ENCODE data around the gene CCL26.
"Not testable (repeated sequence)": the region's sequence is repeated elsewhere in the genome, so short reads cannot be mapped to it uniquely, and the experiment has no call there.

Gene CCL26

DNA sequence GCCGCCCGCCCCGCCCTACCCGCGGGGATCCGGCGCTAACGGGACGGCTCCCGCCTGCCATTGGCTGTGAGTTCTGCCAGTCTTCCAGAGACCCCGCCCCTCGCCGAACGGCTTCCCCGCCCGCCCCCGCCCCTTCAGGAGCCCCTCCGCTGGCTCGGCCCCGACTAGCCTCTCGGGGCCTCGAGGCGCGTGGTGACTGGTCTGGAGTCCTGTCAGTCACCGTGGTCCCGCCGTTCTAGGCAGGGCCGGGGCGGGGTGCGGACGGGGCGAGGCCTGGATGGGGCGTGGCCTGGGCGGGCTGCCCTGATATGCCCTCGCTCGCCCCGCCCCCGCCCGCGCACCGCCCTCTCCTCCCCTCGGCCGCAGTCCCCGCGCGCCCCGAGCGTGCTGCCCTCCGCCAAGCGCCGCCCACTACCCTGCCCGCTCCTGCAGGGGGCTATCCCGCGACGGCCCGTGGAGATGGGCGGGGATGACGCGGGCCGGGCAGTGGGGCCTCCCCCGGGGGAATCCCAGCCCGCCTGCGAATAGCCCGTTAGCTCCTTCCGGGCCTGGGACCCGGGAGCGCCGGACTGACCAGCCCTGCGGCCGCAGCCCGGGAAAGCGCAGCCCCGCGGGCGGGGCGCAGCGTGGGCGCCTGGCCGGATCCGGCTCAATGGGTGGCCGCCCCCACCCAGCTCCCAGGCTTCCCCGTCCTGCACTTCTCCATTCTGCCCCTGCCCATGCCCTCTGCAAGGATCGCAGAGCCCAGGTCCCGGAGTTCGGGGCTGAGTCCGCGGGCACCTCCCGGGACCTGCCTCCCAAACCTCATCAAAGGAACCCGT lies 32.8 kb downstream of the CCL26 start:
- no peak for TF ChIP-seq ZNF274 (IDR thresholded peaks at IDR 0.05; ENCODE audit: low read depth, low read length)

DNA sequence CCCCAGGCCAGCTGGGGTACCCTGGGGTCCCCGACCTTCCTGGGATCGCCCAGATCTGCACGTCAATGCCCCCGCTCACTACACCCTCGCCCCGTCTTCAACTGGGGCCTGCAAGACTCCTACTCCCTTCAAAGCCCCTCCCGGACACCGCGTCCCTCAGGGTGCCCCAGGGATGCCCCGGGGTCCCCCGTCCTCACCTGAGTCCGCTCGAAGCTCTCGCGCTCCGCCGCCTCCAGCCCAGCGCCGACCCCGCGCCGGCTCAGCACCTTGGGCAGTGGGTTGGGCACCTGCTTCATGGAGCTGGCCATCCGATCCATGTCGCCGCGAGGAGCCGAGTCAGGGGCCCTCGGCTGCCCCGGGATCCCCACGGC lies 33.4 kb downstream of the CCL26 start, which contains the start of gene HIP1:
HIP1 (minus strand) TSS at position 338 of the 371 bp plus-strand sequence; CDS start at position 317, 21 bp downstream.
- TF ChIP-seq ZNF274 (IDR thresholded peaks at IDR 0.05; ENCODE audit: low read depth, low read length) = no peak
- H3K4me3 ChIP-seq (ENCODE audit: low read length) = peak within 1 kb of the TSS; percentile 99

More for the DNA sequence above, 32.8 kb downstream of the CCL26 start:
- peak overlapping the region; percentile 99 for H3K4me3 ChIP-seq (ENCODE audit: low read length)

DNA sequence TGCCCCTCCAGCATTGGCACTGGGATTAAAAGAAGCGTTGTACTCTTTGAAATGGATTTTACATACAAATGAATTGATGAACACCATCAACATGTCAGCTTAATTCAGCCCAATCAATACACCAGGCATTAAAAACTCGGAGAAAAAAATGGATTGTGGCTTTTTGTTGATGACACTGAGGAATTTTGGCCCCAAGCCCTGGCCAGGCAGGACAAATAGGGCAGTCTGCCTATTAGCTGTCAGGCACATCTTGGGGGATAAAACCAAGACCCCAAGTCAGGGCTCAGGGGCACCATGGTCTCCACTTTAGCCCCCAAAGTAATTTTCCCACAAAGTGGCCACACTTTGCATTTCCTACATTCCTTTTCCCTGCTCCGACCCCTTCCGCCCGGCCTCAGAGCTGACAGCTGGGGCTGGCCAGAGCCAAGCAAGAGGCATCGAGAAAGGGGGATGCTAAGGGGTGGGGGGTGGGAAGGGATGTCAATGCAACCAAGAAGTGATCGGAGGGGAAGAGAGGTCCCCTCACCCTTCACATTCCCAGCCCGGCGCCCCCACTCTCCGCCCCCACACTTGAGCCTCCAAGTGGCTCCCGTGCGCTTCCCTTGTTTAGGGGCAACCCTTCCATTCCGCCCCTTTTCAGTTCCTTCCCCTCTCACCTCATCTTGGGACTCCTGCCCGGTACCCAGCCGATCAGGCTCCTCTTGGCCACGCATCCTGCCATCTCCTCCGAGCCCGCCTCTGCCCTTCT lies 34.0 kb downstream of the CCL26 start:
- TF ChIP-seq ZNF274 (IDR thresholded peaks at IDR 0.05; ENCODE audit: low read depth, low read length) = no peak
- H3K4me3 ChIP-seq (ENCODE audit: low read length) = peak overlapping the region; percentile 99

DNA sequence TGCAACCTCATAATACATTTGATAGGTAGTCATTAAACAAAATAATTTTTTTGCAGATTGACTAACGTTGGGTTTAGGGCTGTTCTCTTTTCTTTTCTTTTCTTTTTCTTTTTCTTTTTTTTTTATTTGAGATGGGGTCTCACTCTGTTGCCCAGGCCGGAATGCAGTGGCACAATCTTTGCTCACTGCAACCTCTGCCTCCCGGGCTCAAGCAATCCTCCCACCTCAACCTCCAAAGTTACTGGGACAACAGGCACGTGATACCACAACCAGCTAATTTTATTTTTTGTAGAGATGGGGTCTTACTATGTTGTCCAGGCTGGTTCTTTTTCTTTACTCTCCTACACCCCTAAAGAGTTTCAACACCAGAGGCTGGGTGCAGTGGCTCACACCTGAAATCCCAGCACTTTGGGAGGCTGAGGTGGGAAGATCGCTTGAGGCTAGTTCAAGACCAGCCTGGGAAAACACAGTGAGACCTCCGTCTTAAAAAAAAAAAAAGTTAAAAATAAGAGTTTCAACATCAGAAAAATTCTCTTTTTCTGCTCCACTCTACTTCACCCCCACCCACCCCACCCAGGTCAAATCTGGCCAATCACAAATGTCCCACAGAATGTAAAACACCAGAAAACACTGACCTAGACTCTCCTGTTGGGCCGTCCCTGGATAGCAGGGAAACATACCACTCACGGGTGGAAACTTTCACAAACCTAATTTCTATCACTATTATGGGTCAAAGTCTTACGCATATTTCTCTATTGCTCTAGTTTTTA lies 36.2 kb downstream of the CCL26 start:
- H3K4me3 ChIP-seq (ENCODE audit: low read length) = no peak overlapping the region
- TF ChIP-seq ZNF274 (IDR thresholded peaks at IDR 0.05; ENCODE audit: low read depth, low read length) = no peak

DNA sequence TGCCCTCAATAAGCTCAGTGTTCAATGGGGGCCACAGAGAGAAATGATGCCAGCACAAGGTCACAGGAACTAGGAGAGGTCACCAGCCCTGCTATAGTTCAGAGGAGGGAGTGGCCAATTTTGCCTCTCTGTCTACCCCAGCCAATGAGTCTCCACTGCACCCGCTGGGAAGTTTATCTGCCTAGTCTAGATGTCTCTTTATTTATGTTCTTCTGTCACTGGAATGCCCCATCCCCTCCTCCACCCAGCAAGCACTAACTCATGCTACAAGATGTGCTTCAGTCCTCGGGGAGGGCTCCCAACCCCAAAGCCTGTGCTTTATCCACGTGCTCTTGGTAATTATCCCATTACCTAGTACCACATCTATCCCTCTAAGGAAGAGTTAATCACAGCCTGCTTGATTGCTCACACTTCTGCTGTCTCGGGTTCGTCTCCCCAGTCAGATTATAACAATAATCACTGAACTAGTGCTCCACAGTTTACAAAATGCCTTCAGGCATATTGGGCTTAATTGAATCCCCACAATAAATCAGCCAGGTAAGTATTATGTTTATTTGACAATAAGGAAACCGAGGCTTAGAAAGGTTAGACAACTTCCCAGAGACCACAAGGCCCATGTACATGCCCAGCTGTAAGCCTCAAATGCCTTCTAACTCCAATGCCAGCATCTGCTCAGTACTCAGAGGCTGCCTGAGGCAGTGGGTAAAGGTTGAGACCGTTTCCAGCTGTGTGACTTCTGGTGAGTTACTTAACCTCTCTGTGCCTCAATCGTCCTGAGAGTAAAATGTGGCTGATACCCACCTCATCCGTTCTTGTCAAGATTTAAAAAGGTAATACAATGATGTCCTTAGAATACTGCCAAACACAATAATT lies 37.2 kb downstream of the CCL26 start:
- no peak for TF ChIP-seq ZNF274 (IDR thresholded peaks at IDR 0.05; ENCODE audit: low read depth, low read length)
- H3K4me3 ChIP-seq (ENCODE audit: low read length) = no peak overlapping the region

DNA sequence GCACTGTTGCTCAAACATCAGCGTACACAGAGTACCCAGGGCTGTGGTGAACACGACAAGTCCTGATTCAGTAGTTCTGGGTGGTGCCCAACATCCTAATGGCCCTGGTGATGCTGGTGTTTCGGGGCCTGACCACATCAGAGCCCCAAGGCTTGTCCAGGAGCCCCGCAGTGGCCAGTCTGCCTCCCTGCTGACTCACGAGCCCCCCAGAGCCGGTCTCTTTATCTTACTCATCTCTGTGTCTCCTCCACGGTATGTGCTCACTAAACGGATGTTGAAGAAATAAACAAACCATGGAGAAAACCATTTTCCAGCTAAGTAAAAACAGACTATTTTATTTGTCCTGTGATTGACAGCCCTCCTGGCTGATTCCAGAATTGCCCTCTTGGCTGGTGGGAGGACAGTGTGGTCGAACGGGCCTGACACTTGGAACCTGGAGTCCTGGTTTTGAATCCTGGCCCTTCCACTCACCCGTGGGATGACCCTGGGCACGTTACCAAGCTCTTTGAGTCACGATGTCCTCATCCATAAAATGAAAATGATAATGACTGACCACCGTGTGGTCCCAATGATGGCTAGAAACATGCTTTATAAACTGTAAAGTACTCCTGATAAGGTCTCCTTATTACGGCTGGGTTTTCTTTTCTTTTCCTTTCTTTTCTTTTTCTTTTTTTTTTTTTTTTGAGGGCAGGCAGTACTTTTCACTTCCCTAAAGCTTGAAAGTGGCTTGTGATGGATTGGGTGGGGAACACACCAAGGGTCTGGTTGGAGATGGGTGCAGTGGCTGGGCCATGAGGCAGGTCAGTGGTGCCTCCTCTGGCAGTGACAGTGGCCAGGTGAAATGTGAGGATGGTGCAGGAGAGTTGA lies 39.0 kb downstream of the CCL26 start:
- no peak overlapping the region for H3K4me3 ChIP-seq (ENCODE audit: low read length)
- no peak for TF ChIP-seq ZNF274 (IDR thresholded peaks at IDR 0.05; ENCODE audit: low read depth, low read length)

DNA sequence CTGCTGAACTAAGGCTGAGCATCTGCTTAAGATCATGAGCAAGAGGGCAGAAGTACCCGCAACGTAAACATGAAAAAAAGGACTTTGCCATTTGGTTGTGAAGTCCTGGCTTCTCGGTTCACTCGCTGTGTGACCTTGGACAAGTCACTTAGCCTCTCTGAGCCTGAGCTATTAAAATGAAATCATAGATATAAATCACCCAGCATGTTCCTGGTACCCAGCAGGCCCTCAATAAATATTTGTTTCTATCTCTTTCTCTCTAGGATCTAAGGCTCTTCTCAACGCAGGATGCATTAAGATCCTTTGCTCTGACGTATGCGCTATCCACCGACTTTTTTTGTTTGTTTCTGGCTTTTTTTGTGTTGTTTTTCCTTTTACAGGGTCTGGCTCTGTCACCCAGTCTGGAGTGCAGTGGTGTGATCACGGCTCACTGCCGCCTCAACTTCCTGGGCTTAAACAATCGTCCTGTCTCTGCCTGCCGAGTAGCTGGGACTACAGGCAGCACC lies 39.9 kb downstream of the CCL26 start:
- TF ChIP-seq ZNF274 (IDR thresholded peaks at IDR 0.05; ENCODE audit: low read depth, low read length) = no peak
- no peak overlapping the region for H3K4me3 ChIP-seq (ENCODE audit: low read length)

DNA sequence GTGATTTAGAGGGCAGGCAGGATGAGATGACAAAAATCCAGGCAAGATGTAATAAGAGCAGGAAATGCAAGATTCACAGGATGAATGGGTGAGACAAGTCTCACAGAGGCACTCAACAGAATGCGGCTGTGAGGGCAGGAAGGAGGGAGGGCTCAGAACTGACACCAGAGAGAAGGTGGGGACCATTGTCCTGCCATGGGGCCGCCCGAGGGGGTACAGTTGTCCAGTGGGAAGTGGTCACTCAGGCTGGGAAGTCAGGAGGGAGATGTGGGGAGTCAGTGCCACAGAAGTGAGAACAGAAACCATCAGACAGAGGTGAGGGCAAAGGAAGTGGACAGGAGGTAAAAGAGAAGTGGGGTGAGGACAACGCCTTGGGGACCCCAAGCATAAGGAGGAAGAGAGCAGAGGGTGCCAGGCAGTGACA lies 42.1 kb downstream of the CCL26 start:
- no peak overlapping the region for H3K4me3 ChIP-seq (ENCODE audit: low read length)
- TF ChIP-seq ZNF274 (IDR thresholded peaks at IDR 0.05; ENCODE audit: low read depth, low read length) = no peak

DNA sequence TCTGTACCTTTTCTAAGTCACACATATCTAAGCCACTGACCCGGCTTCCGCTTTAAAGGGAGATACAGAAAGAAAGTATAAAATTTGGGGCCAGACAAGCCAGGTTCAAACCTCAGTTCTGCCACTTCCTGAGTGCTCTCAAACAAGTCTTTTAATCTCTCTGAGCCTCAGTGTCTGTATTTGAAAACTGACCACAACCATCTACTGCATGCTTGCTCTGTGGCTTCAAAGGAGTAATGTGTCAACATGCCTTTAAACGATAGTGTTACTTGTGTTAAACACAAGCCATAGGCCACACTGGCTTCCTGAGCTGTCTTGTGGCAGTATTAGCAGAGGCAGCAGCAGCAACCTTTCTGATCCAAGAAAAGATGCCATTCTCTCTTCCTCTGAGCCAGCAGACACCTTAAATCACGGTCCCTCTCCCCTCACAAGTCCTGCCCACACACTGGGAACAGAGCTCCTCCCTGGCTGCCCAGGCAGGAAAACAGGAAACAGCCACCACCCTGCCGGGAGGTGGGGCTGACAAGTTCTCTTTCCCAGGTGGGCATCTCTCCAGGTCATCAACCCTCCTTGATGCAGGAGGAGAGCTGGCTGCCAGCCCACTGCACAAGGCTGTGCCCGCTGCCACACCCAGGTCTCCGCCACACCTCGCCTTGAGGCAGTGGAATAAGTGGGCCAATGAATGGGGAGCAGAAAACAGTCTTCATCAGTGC lies 44.0 kb downstream of the CCL26 start:
- no peak for TF ChIP-seq ZNF274 (IDR thresholded peaks at IDR 0.05; ENCODE audit: low read depth, low read length)
- no peak overlapping the region for H3K4me3 ChIP-seq (ENCODE audit: low read length)

DNA sequence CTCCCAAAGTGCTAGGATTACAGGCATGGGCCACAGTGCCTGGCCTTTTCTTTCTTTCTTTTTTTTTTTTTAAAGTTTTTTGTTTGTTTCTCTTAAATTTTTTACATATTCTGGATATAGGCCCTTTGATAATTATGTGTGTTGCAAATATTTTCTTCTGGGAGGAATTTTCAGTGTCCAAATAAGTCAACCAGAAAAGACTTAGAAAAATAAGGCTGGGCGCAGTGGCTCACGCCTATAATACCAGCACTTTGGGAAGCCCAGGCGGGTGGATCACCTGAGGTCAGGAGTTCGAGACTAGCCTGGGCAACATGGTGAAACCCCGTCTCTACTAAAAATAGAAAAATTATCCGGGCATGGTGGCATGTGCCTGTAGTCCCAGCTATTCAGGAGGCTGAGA lies 44.7 kb downstream of the CCL26 start:
- H3K4me3 ChIP-seq (ENCODE audit: low read length) = not testable (repeated sequence)

DNA sequence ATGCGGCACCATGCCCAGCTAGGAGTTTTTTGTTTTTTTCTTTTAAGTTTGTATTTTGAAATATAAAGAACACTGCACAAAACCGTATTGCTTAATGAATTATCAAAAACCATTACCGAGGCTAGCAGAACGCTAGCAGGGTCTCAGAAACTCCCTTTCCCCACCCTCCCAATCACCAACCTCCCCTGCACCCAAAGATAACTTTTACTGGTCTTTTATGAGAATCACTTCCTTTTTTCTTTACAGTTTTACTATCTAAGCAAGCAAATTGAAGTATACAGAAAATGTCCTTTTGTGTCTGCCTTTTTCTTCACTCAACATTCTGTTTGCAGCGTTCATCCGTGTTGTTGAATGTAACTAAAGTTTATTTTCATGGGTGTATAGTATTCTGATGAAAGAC lies 46.7 kb downstream of the CCL26 start:
- H3K4me3 ChIP-seq (ENCODE audit: low read length) = no peak overlapping the region
- no peak for TF ChIP-seq ZNF274 (IDR thresholded peaks at IDR 0.05; ENCODE audit: low read depth, low read length)

DNA sequence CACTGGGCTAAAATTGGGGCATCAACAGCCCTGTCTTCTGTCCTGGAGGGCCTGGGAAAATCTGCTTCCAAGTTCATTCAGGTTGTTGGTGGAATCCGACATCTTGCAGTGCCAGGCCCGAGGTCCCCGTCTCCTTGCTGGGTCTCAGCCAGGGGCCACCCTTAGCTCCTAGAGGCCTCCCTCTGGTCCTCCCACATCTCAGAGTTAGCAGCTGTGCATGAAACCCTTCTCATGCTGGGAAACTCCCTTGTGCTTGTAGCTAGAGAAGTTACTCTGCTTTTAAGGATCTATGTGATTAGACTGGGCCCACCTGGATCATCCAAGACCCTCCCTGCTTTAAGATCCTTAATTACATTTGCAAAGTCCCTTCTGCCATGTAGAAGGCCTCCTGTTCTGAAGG lies 48.6 kb downstream of the CCL26 start:
- no peak for TF ChIP-seq ZNF274 (IDR thresholded peaks at IDR 0.05; ENCODE audit: low read depth, low read length)
- no peak overlapping the region for H3K4me3 ChIP-seq (ENCODE audit: low read length)

Data from GM08714 (cell line).